Ascending aorta (tissue), 2 donors: ENCODE data around the gene EPB41L2. TPM values are rescaled to one million over a fixed set of nuclear protein-coding genes. Genes with fewer than 3 reads are reported as not detected.
A peak's percentile ranks its signal among the peaks of the same experiment; 100 is the strongest.

Experiments
- DNase-seq, 2 donors: peaks; one replicate each; pipeline ENCODE4 v3.0.0-alpha.2; 2019; ENCODE audit warnings: low spot score in 2 of 2
- H3K27ac ChIP-seq, 2 donors: fragments of 200-600 bp; sonication (generic); one replicate each; pipeline ENCODE4 v1.5.1; 2016 to 2017; ENCODE audit warnings: mild to moderate bottlenecking in 1 of 2
- H3K27me3 ChIP-seq: fragments of 200-600 bp; sonication (generic); one replicate; pipeline ENCODE4 v1.5.1; 2017
- H3K36me3 ChIP-seq, 2 donors: fragments of 200-600 bp; sonication (generic); one replicate each; pipeline ENCODE4 v1.5.1; 2016
- H3K4me1 ChIP-seq, 2 donors: fragments of 200-600 bp; sonication (generic); one replicate each; pipeline ENCODE4 v1.5.1; 2016 to 2017; ENCODE audit warnings: mild to moderate bottlenecking in 1 of 2
- H3K4me3 ChIP-seq, 2 donors: fragments of 200-600 bp; sonication (generic); one replicate each; pipeline ENCODE4 v1.5.1; 2016 to 2017; ENCODE audit warnings: mild to moderate bottlenecking in 1 of 2
- H3K9me3 ChIP-seq, 2 donors: fragments of 200-600 bp; sonication (generic); one replicate each; pipeline ENCODE4 v1.5.1; 2016
- CTCF ChIP-seq, 3 experiments: fragments of 200-600 bp in 2 of 3; fragments of 450-650 bp in 1 of 3; sonication (generic) in 2 of 3; IDR thresholded peaks; one replicate each; pipeline ENCODE4 v1.5.1; 2016 to 2019; ENCODE audit warnings: antibody characterized with exemption in 3 of 3, mild to moderate bottlenecking in 1 of 3, moderate library complexity in 1 of 3
- intact Hi-C: fragments of 100-400 bp; cut with DNase I; formaldehyde crosslinking; loops from one replicate; pipeline ENCODE4 v1.15.1; 2023
- total RNA-seq: library from RNA; depleted of rRNA; stranded (reverse); fragments of >200 nt; gene quantifications from one replicate; pipeline ENCODE4 v1.1.0, GENCODE V29; 2016

Gene EPB41L2
- total RNA-seq, 1 donor from 2014 or later, result 163 TPM

- Histone ChIP-seq H3K27ac (peak overlapping the region in 1 of 2 donors; percentile 20), H3K27me3 (no peaks in the 10 kb centered on the region), H3K4me3 (no peak overlapping the region), H3K4me1 (peaks cover 0 to 6% of the 10 kb centered on the region in 2 donors), H3K9me3 (peaks cover 5 to 9% of the 10 kb centered on the region in 2 donors), H3K36me3 (no peaks in the 10 kb centered on the region)
- no peak for TF ChIP-seq CTCF (IDR thresholded peaks at IDR 0.05)
- intact Hi-C loops, result no loop called here
- DNase-seq, result no peak
Observed at GRCh38 chr6:131048933-131049515, 14.0 kb downstream of the EPB41L2 start.

GRCh38 chr6:131048459-131048858 lies 14.6 kb downstream of the EPB41L2 start:
- Histone ChIP-seq H3K4me1 (peaks cover 0 to 6% of the 10 kb centered on the region in 2 donors), H3K27ac (no peak overlapping the region)
- TF ChIP-seq CTCF (IDR thresholded peaks at IDR 0.05), result no peak

GRCh38 chr6:131045139-131045538 lies 17.9 kb downstream of the EPB41L2 start:
- Histone ChIP-seq H3K27me3 (no peaks in the 10 kb centered on the region), H3K4me1 (peaks cover 0 to 6% of the 10 kb centered on the region in 2 donors), H3K9me3 (no peaks in the 10 kb centered on the region), H3K27ac (no peak overlapping the region), H3K36me3 (no peaks in the 10 kb centered on the region), H3K4me3 (no peak overlapping the region)
- intact Hi-C loops, result no loop called here
- TF ChIP-seq CTCF (IDR thresholded peaks at IDR 0.05), result no peak
- DNase-seq, result no peak

More at GRCh38 chr6:131048459-131048858, 14.6 kb downstream of the EPB41L2 start:
- intact Hi-C loops, result no loop called here
- Histone ChIP-seq H3K36me3 (no peaks in the 10 kb centered on the region), H3K4me3 (no peak overlapping the region), H3K9me3 (peaks cover 0 to 3% of the 10 kb centered on the region in 2 donors), H3K27me3 (no peaks in the 10 kb centered on the region)
- no peak for DNase-seq

- Histone ChIP-seq H3K9me3 (no peaks in the 10 kb centered on the region), H3K27me3 (no peaks in the 10 kb centered on the region), H3K27ac (no peak overlapping the region), H3K4me3 (no peak overlapping the region), H3K36me3 (no peaks in the 10 kb centered on the region), H3K4me1 (no peaks in the 10 kb centered on the region)
- intact Hi-C loops, result no loop called here
- TF ChIP-seq CTCF (IDR thresholded peaks at IDR 0.05), result no peak
- DNase-seq, result no peak
Observed at GRCh38 chr6:131043902-131044447, 19.1 kb downstream of the EPB41L2 start.

GRCh38 chr6:131042664-131043063 lies 20.4 kb downstream of the EPB41L2 start:
- no peak for TF ChIP-seq CTCF (IDR thresholded peaks at IDR 0.05)
- Histone ChIP-seq H3K4me1 (no peaks in the 10 kb centered on the region), H3K27me3 (no peaks in the 10 kb centered on the region), H3K4me3 (no peak overlapping the region), H3K9me3 (no peaks in the 10 kb centered on the region), H3K36me3 (no peaks in the 10 kb centered on the region), H3K27ac (no peak overlapping the region)
- intact Hi-C loops, result no loop called here
- no peak for DNase-seq
